Measurements from ENCODE around the gene ADISSP. TPM values are rescaled to one million over a fixed set of nuclear protein-coding genes. Genes with fewer than 3 reads are reported as not detected.

ADISSP gene
- total and polyA plus RNA-seq, 9 of the 15 experiments (the other 6 are each of a cell fraction or from before 2014, with no cell fraction given): 1.4 to 70.6 (median 23.4) TPM

DNA sequence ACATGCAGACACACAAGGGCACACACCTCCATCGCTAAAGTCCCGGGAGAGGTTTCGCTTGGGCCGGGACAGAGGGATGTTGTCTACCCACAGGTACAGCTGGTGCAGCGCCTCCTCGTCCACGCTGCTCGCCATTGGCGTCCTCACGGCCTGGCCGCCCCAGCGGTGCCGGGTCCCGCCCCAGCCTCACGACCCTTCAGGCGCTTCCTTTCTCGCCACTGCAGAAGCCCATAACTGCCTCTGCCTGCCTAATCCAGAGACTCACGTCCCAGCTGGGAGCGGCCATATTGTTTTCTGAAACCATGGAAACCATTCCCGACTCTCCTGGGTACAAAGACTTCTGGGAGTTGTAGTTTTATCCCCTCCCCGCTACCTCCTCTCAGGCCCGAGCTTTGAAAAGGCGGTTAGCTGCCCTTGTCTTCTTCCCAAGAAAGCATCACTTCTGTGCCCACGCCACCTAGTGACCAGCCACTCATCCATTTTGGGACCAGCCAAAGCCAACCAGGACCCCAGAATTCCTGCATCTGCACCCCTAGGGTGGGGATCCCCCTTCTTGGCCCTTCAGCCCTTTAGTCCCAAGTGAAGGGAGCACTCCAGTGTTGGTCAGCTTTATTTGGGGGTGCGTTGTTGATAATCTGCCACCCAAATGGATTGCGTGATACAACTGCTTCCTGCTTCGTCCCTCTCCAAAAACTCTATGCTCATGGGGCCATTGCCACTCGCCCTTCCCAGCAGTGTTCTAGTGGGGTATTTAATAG lies 13.8 kb upstream of the ADISSP start, which contains the start of gene SPEF1 (continued):
- TF ChIP-seq, protein P1, sequence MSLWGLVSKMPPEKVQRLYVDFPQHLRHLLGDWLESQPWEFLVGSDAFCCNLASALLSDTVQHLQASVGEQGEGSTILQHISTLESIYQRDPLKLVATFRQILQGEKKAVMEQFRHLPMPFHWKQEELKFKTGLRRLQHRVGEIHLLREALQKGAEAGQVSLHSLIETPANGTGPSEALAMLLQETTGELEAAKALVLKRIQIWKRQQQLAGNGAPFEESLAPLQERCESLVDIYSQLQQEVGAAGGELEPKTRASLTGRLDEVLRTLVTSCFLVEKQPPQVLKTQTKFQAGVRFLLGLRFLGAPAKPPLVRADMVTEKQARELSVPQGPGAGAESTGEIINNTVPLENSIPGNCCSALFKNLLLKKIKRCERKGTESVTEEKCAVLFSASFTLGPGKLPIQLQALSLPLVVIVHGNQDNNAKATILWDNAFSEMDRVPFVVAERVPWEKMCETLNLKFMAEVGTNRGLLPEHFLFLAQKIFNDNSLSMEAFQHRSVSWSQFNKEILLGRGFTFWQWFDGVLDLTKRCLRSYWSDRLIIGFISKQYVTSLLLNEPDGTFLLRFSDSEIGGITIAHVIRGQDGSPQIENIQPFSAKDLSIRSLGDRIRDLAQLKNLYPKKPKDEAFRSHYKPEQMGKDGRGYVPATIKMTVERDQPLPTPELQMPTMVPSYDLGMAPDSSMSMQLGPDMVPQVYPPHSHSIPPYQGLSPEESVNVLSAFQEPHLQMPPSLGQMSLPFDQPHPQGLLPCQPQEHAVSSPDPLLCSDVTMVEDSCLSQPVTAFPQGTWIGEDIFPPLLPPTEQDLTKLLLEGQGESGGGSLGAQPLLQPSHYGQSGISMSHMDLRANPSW (CRISPR knock-in tag; IDR thresholded peaks at IDR 0.05): no peak
- no peak for TF ChIP-seq ZNF57 (CRISPR knock-in tag; IDR thresholded peaks at IDR 0.05)
- TF ChIP-seq ZNF124 (CRISPR knock-in tag; IDR thresholded peaks at IDR 0.05): no peak
- no peak for TF ChIP-seq ZNF134 (CRISPR knock-in tag; conservative IDR thresholded peaks at IDR 0.05)
- no peak for TF ChIP-seq KLF1 (tag; IDR thresholded peaks at IDR 0.05)
- TF ChIP-seq, protein P2, sequence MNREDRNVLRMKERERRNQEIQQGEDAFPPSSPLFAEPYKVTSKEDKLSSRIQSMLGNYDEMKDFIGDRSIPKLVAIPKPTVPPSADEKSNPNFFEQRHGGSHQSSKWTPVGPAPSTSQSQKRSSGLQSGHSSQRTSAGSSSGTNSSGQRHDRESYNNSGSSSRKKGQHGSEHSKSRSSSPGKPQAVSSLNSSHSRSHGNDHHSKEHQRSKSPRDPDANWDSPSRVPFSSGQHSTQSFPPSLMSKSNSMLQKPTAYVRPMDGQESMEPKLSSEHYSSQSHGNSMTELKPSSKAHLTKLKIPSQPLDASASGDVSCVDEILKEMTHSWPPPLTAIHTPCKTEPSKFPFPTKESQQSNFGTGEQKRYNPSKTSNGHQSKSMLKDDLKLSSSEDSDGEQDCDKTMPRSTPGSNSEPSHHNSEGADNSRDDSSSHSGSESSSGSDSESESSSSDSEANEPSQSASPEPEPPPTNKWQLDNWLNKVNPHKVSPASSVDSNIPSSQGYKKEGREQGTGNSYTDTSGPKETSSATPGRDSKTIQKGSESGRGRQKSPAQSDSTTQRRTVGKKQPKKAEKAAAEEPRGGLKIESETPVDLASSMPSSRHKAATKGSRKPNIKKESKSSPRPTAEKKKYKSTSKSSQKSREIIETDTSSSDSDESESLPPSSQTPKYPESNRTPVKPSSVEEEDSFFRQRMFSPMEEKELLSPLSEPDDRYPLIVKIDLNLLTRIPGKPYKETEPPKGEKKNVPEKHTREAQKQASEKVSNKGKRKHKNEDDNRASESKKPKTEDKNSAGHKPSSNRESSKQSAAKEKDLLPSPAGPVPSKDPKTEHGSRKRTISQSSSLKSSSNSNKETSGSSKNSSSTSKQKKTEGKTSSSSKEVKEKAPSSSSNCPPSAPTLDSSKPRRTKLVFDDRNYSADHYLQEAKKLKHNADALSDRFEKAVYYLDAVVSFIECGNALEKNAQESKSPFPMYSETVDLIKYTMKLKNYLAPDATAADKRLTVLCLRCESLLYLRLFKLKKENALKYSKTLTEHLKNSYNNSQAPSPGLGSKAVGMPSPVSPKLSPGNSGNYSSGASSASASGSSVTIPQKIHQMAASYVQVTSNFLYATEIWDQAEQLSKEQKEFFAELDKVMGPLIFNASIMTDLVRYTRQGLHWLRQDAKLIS (CRISPR knock-in tag; IDR thresholded peaks at IDR 0.05): no peak
- no peak for TF ChIP-seq NELFE (IDR thresholded peaks at IDR 0.05; ENCODE audit: insufficient read depth, insufficient read length)
- TF ChIP-seq HMG20B (CRISPR knock-in tag; IDR thresholded peaks at IDR 0.05): no peak
- TF ChIP-seq ZNF584 (CRISPR knock-in tag; IDR thresholded peaks at IDR 0.05; ENCODE audit: low read depth): no peak
- no peak for TF ChIP-seq ZNF717 (CRISPR knock-in tag; IDR thresholded peaks at IDR 0.05)
- no peak for TF ChIP-seq SAFB (IDR thresholded peaks at IDR 0.05; ENCODE audit: borderline replicate concordance, low read depth, low read length)
- no peak for TF ChIP-seq POLR2A (conservative IDR thresholded peaks at IDR 0.05)
- no peak for TF ChIP-seq ZNF311 (CRISPR knock-in tag; IDR thresholded peaks at IDR 0.05)
- no peak for TF ChIP-seq ZNF668 (CRISPR knock-in tag; IDR thresholded peaks at IDR 0.05)
- TF ChIP-seq DIDO1 (tag; IDR thresholded peaks at IDR 0.05; ENCODE audit: low read depth): no peak
- no peak for TF ChIP-seq L3MBTL2 (IDR thresholded peaks at IDR 0.05)
- TF ChIP-seq, protein P3, sequence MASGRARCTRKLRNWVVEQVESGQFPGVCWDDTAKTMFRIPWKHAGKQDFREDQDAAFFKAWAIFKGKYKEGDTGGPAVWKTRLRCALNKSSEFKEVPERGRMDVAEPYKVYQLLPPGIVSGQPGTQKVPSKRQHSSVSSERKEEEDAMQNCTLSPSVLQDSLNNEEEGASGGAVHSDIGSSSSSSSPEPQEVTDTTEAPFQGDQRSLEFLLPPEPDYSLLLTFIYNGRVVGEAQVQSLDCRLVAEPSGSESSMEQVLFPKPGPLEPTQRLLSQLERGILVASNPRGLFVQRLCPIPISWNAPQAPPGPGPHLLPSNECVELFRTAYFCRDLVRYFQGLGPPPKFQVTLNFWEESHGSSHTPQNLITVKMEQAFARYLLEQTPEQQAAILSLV (tag; IDR thresholded peaks at IDR 0.05): no peak
- TF ChIP-seq GTF2A2 (tag; IDR thresholded peaks at IDR 0.05): no peak
- TF ChIP-seq, protein P4, sequence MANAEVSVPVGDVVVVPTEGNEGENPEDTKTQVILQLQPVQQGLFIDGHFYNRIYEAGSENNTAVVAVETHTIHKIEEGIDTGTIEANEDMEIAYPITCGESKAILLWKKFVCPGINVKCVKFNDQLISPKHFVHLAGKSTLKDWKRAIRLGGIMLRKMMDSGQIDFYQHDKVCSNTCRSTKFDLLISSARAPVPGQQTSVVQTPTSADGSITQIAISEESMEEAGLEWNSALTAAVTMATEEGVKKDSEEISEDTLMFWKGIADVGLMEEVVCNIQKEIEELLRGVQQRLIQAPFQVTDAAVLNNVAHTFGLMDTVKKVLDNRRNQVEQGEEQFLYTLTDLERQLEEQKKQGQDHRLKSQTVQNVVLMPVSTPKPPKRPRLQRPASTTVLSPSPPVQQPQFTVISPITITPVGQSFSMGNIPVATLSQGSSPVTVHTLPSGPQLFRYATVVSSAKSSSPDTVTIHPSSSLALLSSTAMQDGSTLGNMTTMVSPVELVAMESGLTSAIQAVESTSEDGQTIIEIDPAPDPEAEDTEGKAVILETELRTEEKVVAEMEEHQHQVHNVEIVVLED (CRISPR knock-in tag; IDR thresholded peaks at IDR 0.05): no peak
- TF ChIP-seq FOXP1 (CRISPR knock-in tag; IDR thresholded peaks at IDR 0.05): no peak
- TF ChIP-seq POU5F1 (IDR thresholded peaks at IDR 0.05; ENCODE audit: borderline replicate concordance, low read depth, low read length, partially characterized antibody): no peak

Measured in K562 (cell line).